Measurements from ENCODE around the gene BAZ1A.

Gene BAZ1A

GRCh38 chr14:34776611-34777010 is 98.5 kb downstream of the BAZ1A start:
- no peak overlapping the region for H3K4me3 ChIP-seq (replicated peaks; ENCODE audit: low read depth, low read length)
- no peak for TF ChIP-seq CTCF (IDR thresholded peaks at IDR 0.05; ENCODE audit: low read depth, low read length, missing control alignments)
- DNase-seq (ENCODE audit: extremely low read depth, low read depth), result no peak

- no peak for TF ChIP-seq CTCF (IDR thresholded peaks at IDR 0.05; ENCODE audit: low read depth, low read length, missing control alignments)
- no peak overlapping the region for H3K4me3 ChIP-seq (replicated peaks; ENCODE audit: low read depth, low read length)
- DNase-seq (ENCODE audit: extremely low read depth, low read depth), result no peak
Observed at GRCh38 chr14:34775922-34776321, 99.2 kb downstream of the BAZ1A start.

GRCh38 chr14:34775342-34775741 is 99.8 kb downstream of the BAZ1A start:
- TF ChIP-seq CTCF (IDR thresholded peaks at IDR 0.05; ENCODE audit: low read depth, low read length, missing control alignments), result no peak
- DNase-seq (ENCODE audit: extremely low read depth, low read depth), result no peak
- no peak overlapping the region for H3K4me3 ChIP-seq (replicated peaks; ENCODE audit: low read depth, low read length)

GRCh38 chr14:34770901-34771300 is 104.3 kb downstream of the BAZ1A start:
- no peak for TF ChIP-seq CTCF (IDR thresholded peaks at IDR 0.05; ENCODE audit: low read depth, low read length, missing control alignments)
- DNase-seq (ENCODE audit: extremely low read depth, low read depth), result no peak
- H3K4me3 ChIP-seq (replicated peaks; ENCODE audit: low read depth, low read length), result no peak overlapping the region

- DNase-seq (ENCODE audit: extremely low read depth, low read depth), result peak; percentile 29
- no peak for TF ChIP-seq CTCF (IDR thresholded peaks at IDR 0.05; ENCODE audit: low read depth, low read length, missing control alignments)
- H3K4me3 ChIP-seq (replicated peaks; ENCODE audit: low read depth, low read length), result no peak overlapping the region
Observed at GRCh38 chr14:34766606-34767005, 108.6 kb downstream of the BAZ1A start.

- H3K4me3 ChIP-seq (replicated peaks; ENCODE audit: low read depth, low read length), result no peak overlapping the region
- DNase-seq (ENCODE audit: extremely low read depth, low read depth), result no peak
- peak; percentile 6 for TF ChIP-seq CTCF (IDR thresholded peaks at IDR 0.05; ENCODE audit: low read depth, low read length, missing control alignments)
Observed at GRCh38 chr14:34766060-34766459, 109.1 kb downstream of the BAZ1A start.

GRCh38 chr14:34755215-34755614 is 119.9 kb downstream of the BAZ1A start:
- no peak for DNase-seq (ENCODE audit: extremely low read depth, low read depth)

More at GRCh38 chr14:34755215-34755614, 119.9 kb downstream of the BAZ1A start:
- no peak overlapping the region for H3K4me3 ChIP-seq (replicated peaks; ENCODE audit: low read depth, low read length)
- no peak for TF ChIP-seq CTCF (IDR thresholded peaks at IDR 0.05; ENCODE audit: low read depth, low read length, missing control alignments)
